ENCODE measurements around the gene CD83. TPM values are rescaled to one million over a fixed set of nuclear protein-coding genes. Genes with fewer than 3 reads are reported as not detected.

CD83 gene
- total and polyA plus RNA-seq, 4 donors = 14.5 to 31.1 (median 25.1) TPM

- H3K9me3 ChIP-seq (ENCODE audit: control insufficient read depth in 4 of 4, insufficient read depth in 3 of 4, low read length in 3 of 4) = no peaks in the 10 kb centered on the region
- no peak overlapping the region for H3K4me3 ChIP-seq
- 80 to 85% methylated on average over 6 of the region's 6 CpGs for WGBS, 2 donors
- H3K9ac ChIP-seq (ENCODE audit: insufficient read depth in 1 of 2, low read length in 2 of 2) = no peak overlapping the region
- no peak for TF ChIP-seq CTCF (IDR thresholded peaks at IDR 0.05; ENCODE audit: control extremely low read depth, extremely low read depth)
- H3K27me3 ChIP-seq (ENCODE audit: control insufficient read depth in 3 of 3, insufficient read depth in 3 of 3, low read length in 2 of 3) = no peaks in the 10 kb centered on the region
- peaks cover 0 to 1% (median 0%) of the 10 kb centered on the region in 5 donors for H3K4me1 ChIP-seq (ENCODE audit: control insufficient read depth in 5 of 5, insufficient read depth in 5 of 5, low read length in 5 of 5)
- ATAC-seq (ENCODE audit: insufficient read depth, low FRiP score) = no peak
- no peak for DNase-seq
- H3K27ac ChIP-seq (ENCODE audit: low read depth in 1 of 2, low read length in 1 of 2) = no peak overlapping the region
- no peaks in the 10 kb centered on the region for H3K36me3 ChIP-seq (ENCODE audit: control insufficient read depth in 4 of 4, insufficient read depth in 4 of 4, low read length in 4 of 4)
These were observed 22.1 kb upstream of the CD83 start for GRCh38 chr6:14095437-14095836.

GRCh38 chr6:14100138-14100537, 17.4 kb upstream of the CD83 start:
- Histone ChIP-seq H3K4me1 (ENCODE audit: control insufficient read depth in 5 of 5, insufficient read depth in 5 of 5, low read length in 5 of 5) (peaks cover 0 to 1% (median 0%) of the 10 kb centered on the region in 5 donors), H3K4me3 (no peak overlapping the region), H3K27me3 (ENCODE audit: control insufficient read depth in 3 of 3, insufficient read depth in 3 of 3, low read length in 2 of 3) (peaks cover 0 to 8% (median 0%) of the 10 kb centered on the region in 3 donors), H3K9me3 (ENCODE audit: control insufficient read depth in 4 of 4, insufficient read depth in 3 of 4, low read length in 3 of 4) (no peaks in the 10 kb centered on the region), H3K36me3 (ENCODE audit: control insufficient read depth in 4 of 4, insufficient read depth in 4 of 4, low read length in 4 of 4) (no peaks in the 10 kb centered on the region), H3K27ac (ENCODE audit: low read depth in 1 of 2, low read length in 1 of 2) (no peak overlapping the region), H3K9ac (ENCODE audit: insufficient read depth in 1 of 2, low read length in 2 of 2) (no peak overlapping the region)
- 58 to 68% methylated on average over 3 of the region's 3 CpGs for WGBS, 2 donors
- TF ChIP-seq CTCF (IDR thresholded peaks at IDR 0.05; ENCODE audit: control extremely low read depth, extremely low read depth) = no peak
- ATAC-seq (ENCODE audit: insufficient read depth, low FRiP score) = no peak
- DNase-seq = no peak

GRCh38 chr6:14100966-14101365, 16.6 kb upstream of the CD83 start:
- DNase-seq (no peak), ATAC-seq (ENCODE audit: insufficient read depth, low FRiP score) (no peak)
- no peaks in the 10 kb centered on the region for H3K9me3 ChIP-seq (ENCODE audit: control insufficient read depth in 4 of 4, insufficient read depth in 3 of 4, low read length in 3 of 4)
- no peak overlapping the region for H3K27ac ChIP-seq (ENCODE audit: low read depth in 1 of 2, low read length in 1 of 2)
- peaks cover 0 to 8% (median 0%) of the 10 kb centered on the region in 3 donors for H3K27me3 ChIP-seq (ENCODE audit: control insufficient read depth in 3 of 3, insufficient read depth in 3 of 3, low read length in 2 of 3)
- peaks cover 0 to 1% (median 0%) of the 10 kb centered on the region in 5 donors for H3K4me1 ChIP-seq (ENCODE audit: control insufficient read depth in 5 of 5, insufficient read depth in 5 of 5, low read length in 5 of 5)
- no peak overlapping the region for H3K4me3 ChIP-seq
- WGBS, 2 donors = 76 to 79% methylated on average over 5 of the region's 5 CpGs
- no peak overlapping the region for H3K9ac ChIP-seq (ENCODE audit: insufficient read depth in 1 of 2, low read length in 2 of 2)
- TF ChIP-seq CTCF (IDR thresholded peaks at IDR 0.05; ENCODE audit: control extremely low read depth, extremely low read depth) = no peak
- H3K36me3 ChIP-seq (ENCODE audit: control insufficient read depth in 4 of 4, insufficient read depth in 4 of 4, low read length in 4 of 4) = no peaks in the 10 kb centered on the region

GRCh38 chr6:14102383-14102782, 15.2 kb upstream of the CD83 start:
- TF ChIP-seq CTCF (IDR thresholded peaks at IDR 0.05; ENCODE audit: control extremely low read depth, extremely low read depth) = no peak
- no peaks in the 10 kb centered on the region for H3K36me3 ChIP-seq (ENCODE audit: control insufficient read depth in 4 of 4, insufficient read depth in 4 of 4, low read length in 4 of 4)
- peaks cover 0 to 1% (median 0%) of the 10 kb centered on the region in 5 donors for H3K4me1 ChIP-seq (ENCODE audit: control insufficient read depth in 5 of 5, insufficient read depth in 5 of 5, low read length in 5 of 5)
- H3K9ac ChIP-seq (ENCODE audit: insufficient read depth in 1 of 2, low read length in 2 of 2) = no peak overlapping the region
- peaks cover 0 to 8% (median 0%) of the 10 kb centered on the region in 3 donors for H3K27me3 ChIP-seq (ENCODE audit: control insufficient read depth in 3 of 3, insufficient read depth in 3 of 3, low read length in 2 of 3)
- no peak for DNase-seq
- no peak overlapping the region for H3K4me3 ChIP-seq
- H3K27ac ChIP-seq (ENCODE audit: low read depth in 1 of 2, low read length in 1 of 2) = no peak overlapping the region
- no peak for ATAC-seq (ENCODE audit: insufficient read depth, low FRiP score)
- WGBS, 2 donors = 97 to 100% methylated on average over 3 of the region's 3 CpGs
- H3K9me3 ChIP-seq (ENCODE audit: control insufficient read depth in 4 of 4, insufficient read depth in 3 of 4, low read length in 3 of 4) = peaks cover 0 to 3% (median 1%) of the 10 kb centered on the region in 4 donors

Data from lung (tissue), 12 donors.